Right lobe of liver (tissue), 6 donors: ENCODE data around the gene MUTYH. TPM values are rescaled to one million over a fixed set of nuclear protein-coding genes. Genes with fewer than 3 reads are reported as not detected.

Source experiments
- ATAC-seq, 4 donors: fragments of 200-7000 bp; cut with Tn5 transposase; one replicate each; pipeline ENCODE4 v1.9.1; 2020; ENCODE audit warnings: mild to moderate bottlenecking in 4 of 4, moderate library complexity in 4 of 4
- DNase-seq, 3 donors: peaks; one replicate each; pipeline ENCODE4 v3.0.0-alpha.2; 2020
- H3K27ac ChIP-seq, 3 donors: fragments of 200-600 bp; one replicate each; pipeline ENCODE4 v1.8.0; 2022
- H3K27me3 ChIP-seq, 2 donors: fragments of 200-600 bp; one replicate each; pipeline ENCODE4 v1.8.0; 2022
- H3K36me3 ChIP-seq, 4 donors: fragments of 200-600 bp; sonication (generic) in 1 of 4; one replicate each; pipeline versions ENCODE4 v1.5.1 to v1.8.0; 2017 to 2022; ENCODE audit warnings: control low read depth in 1 of 4
- H3K4me1 ChIP-seq, 4 donors: fragments of 200-600 bp; sonication (generic) in 1 of 4; one replicate each; pipeline versions ENCODE4 v1.5.1 to v1.8.0; 2017 to 2022; ENCODE audit warnings: control low read depth in 1 of 4
- H3K4me3 ChIP-seq, 3 donors: fragments of 200-600 bp; one replicate each; pipeline ENCODE4 v1.8.0; 2022
- H3K9me3 ChIP-seq, 4 donors: fragments of 200-600 bp; sonication (generic) in 1 of 4; one replicate each; pipeline versions ENCODE4 v1.5.1 to v1.8.0; 2017 to 2022; ENCODE audit warnings: control low read depth in 1 of 4
- POLR2A ChIP-seq: fragments of 450-650 bp; IDR thresholded peaks from one replicate; pipeline ENCODE4 v1.6.1; 2017; ENCODE audit warnings: antibody characterized with exemption, mild to moderate bottlenecking
- WGBS: methylation state at CpG from one replicate; pipeline ENCODE4 v1.1.6; 2018; ENCODE audit warnings: low coverage, low lambda C conversion rate; ENCODE audit not compliant: insufficient coverage; ENCODE audit errors: missing lambda C conversion rate; 5-methylcytosine and 5-hydroxymethylcytosine counted together
- intact Hi-C, 2 donors: fragments of 100-400 bp; cut with DNase I; formaldehyde crosslinking; loops; one replicate each; pipeline versions ENCODE4 v1.11.2 to v1.14.1; 2022
- total RNA-seq, 6 experiments: library from RNA; depleted of rRNA in 2 of 6; stranded (reverse); fragments of >200 nt in 2 of 6; fragmentation: NEBNext Ultra II Directional in 3 of 6; extraction: Animal tissue kit (Norgen Biotek cat#: 25700) in 3 of 6; gene quantifications; one replicate each; pipeline versions ENCODE4 v1.1.0 to v1.2.4, GENCODE V29; 2016 to 2023
- TF ChIP-seq, protein P1 (sequence below), 4 donors: fragments of 200-600 bp in 3 of 4; fragments of 450-650 bp in 1 of 4; IDR thresholded peaks; one replicate each; pipeline versions ENCODE4 v1.5.1 to v1.8.0; 2016 to 2022; ENCODE audit warnings: antibody characterized with exemption in 4 of 4, mild to moderate bottlenecking in 2 of 4
- donor health status: DM: no; HTN: yes; CAD: no.
- donor health status: DM: no; HTN: no; CAD: no.
- donor health status: DM: no; HTN: no; CAD: no.
- donor health status: DM: no; HTN: yes; CAD: no.
- donor health status: DM: no; HTN: yes; CAD: no.

The MUTYH gene
- total RNA-seq, 6 experiments from 2014 or later = 7.2 to 11.9 (median 8.4) TPM

GRCh38 chr1:45381243-45381642 lies 41.0 kb upstream of the MUTYH start:
- intact Hi-C loops = no loop called here
- no peak overlapping the region for H3K27ac ChIP-seq

DNA sequence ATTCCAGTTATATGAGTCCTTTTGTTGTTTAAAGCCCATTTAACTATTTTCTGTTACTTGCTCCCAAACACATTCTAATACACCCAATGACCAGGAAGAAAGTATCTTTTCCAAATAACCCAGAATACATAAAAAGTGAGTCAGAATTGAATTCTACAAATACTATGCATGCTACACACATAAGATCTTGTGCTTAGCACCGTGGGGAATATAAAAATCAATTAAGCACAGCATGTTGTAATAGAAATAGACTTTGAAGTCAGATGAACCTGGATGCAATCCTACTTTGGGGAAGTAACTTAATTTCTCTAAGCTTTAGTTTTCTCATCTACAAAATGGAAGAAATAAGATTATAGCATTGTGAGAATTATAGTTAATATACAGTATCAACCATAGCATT lies 40.5 kb upstream of the MUTYH start:
- 30% methylated on average over 1 of the region's 1 CpG for WGBS
- TF ChIP-seq, protein P1, sequence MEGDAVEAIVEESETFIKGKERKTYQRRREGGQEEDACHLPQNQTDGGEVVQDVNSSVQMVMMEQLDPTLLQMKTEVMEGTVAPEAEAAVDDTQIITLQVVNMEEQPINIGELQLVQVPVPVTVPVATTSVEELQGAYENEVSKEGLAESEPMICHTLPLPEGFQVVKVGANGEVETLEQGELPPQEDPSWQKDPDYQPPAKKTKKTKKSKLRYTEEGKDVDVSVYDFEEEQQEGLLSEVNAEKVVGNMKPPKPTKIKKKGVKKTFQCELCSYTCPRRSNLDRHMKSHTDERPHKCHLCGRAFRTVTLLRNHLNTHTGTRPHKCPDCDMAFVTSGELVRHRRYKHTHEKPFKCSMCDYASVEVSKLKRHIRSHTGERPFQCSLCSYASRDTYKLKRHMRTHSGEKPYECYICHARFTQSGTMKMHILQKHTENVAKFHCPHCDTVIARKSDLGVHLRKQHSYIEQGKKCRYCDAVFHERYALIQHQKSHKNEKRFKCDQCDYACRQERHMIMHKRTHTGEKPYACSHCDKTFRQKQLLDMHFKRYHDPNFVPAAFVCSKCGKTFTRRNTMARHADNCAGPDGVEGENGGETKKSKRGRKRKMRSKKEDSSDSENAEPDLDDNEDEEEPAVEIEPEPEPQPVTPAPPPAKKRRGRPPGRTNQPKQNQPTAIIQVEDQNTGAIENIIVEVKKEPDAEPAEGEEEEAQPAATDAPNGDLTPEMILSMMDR (IDR thresholded peaks at IDR 0.05) = no peak
- no peak for TF ChIP-seq POLR2A
- ATAC-seq = peak in 2 of 4 donors; percentile 38 to 46
- H3K9me3 ChIP-seq = no peaks in the 10 kb centered on the region
- DNase-seq = no peak
- intact Hi-C loops = no loop called here
- peaks cover 0 to 8% (median 0%) of the 10 kb centered on the region in 4 donors for H3K4me1 ChIP-seq
- H3K27me3 ChIP-seq = no peaks in the 10 kb centered on the region
- no peak overlapping the region for H3K4me3 ChIP-seq
- no peaks in the 10 kb centered on the region for H3K36me3 ChIP-seq
- H3K27ac ChIP-seq = no peak overlapping the region

More at GRCh38 chr1:45381243-45381642, 41.0 kb upstream of the MUTYH start:
- H3K4me1 ChIP-seq = peaks cover 0 to 8% (median 0%) of the 10 kb centered on the region in 4 donors
- H3K9me3 ChIP-seq = no peaks in the 10 kb centered on the region
- H3K36me3 ChIP-seq = no peaks in the 10 kb centered on the region
- no peak for TF ChIP-seq POLR2A
- TF ChIP-seq, protein P1 (IDR thresholded peaks at IDR 0.05) = no peak
- ATAC-seq (no peak), DNase-seq (no peak)
- 59% methylated on average over 2 of the region's 2 CpGs for whole genome bisulfite sequencing
- H3K4me3 ChIP-seq = no peak overlapping the region
- H3K27me3 ChIP-seq = no peaks in the 10 kb centered on the region

DNA sequence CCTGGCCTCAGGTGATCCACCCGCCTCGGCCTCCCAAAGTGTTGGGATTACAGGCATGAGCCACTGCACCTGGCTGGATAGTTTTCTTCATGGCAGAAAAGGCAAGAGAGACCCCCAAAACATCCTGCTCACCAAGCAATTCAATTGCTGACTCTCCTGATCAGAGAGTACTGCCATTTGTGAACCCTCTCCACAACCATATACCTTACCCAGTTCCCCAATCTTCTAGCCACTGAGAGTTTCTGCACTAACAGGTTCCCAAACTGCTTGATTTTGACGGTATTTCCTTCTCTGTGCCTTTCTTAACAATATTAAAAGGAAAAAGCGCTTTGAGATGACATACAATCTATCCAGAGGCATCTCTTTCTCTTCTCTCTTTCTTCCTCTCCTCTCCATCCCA lies 39.9 kb upstream of the MUTYH start:
- no peak overlapping the region for H3K27ac ChIP-seq
- no peak for DNase-seq
- no peak for ATAC-seq
- WGBS = 91% methylated on average over 2 of the region's 4 CpGs
- no peaks in the 10 kb centered on the region for H3K36me3 ChIP-seq
- no peaks in the 10 kb centered on the region for H3K27me3 ChIP-seq
- intact Hi-C loops = no loop called here
- peaks cover 0 to 8% (median 0%) of the 10 kb centered on the region in 4 donors for H3K4me1 ChIP-seq
- no peak overlapping the region for H3K4me3 ChIP-seq
- TF ChIP-seq, protein P1 (IDR thresholded peaks at IDR 0.05) = no peak
- no peak for TF ChIP-seq POLR2A
- no peaks in the 10 kb centered on the region for H3K9me3 ChIP-seq

DNA sequence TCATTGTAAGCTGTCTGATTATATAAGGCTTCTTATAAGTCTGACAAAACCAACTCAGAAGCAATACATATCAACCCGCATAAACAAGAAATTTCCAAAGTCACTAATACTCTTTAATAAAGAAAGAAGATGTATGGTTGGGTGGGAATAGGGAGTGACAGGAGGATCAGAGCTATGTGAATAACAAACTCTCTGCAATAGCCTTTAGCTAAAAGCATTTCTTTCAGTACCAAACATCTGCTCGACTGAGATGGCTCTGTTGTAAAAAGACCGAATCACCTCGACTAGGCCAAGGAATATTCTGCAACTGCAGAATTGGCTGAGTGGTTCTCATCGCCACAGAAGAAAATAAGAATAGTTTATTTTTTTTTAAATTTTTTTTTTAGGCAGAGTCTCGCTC lies 39.3 kb upstream of the MUTYH start:
- Histone ChIP-seq H3K9me3 (no peaks in the 10 kb centered on the region), H3K4me1 (peaks cover 0 to 8% (median 0%) of the 10 kb centered on the region in 4 donors), H3K27me3 (no peaks in the 10 kb centered on the region), H3K36me3 (no peaks in the 10 kb centered on the region), H3K27ac (no peak overlapping the region), H3K4me3 (no peak overlapping the region)
- no peak for ATAC-seq
- TF ChIP-seq POLR2A = no peak
- TF ChIP-seq, protein P1 (IDR thresholded peaks at IDR 0.05) = no peak
- 98% methylated on average over 5 of the region's 6 CpGs for WGBS
- no peak for DNase-seq
- intact Hi-C loops = no loop called here

- ATAC-seq (no peak), DNase-seq (no peak)
- H3K4me1 ChIP-seq = peaks cover 0 to 16% (median 0%) of the 10 kb centered on the region in 4 donors
- no peaks in the 10 kb centered on the region for H3K9me3 ChIP-seq
- H3K4me3 ChIP-seq = no peak overlapping the region
- intact Hi-C loops = no loop called here
- no peaks in the 10 kb centered on the region for H3K36me3 ChIP-seq
- no peaks in the 10 kb centered on the region for H3K27me3 ChIP-seq
- TF ChIP-seq, protein P1 (IDR thresholded peaks at IDR 0.05) = no peak
- no peak overlapping the region for H3K27ac ChIP-seq
Observed at GRCh38 chr1:45378184-45378583, 37.9 kb upstream of the MUTYH start.
